HFFc6 (cell line): ENCODE results near the gene TRNAU1AP. TPM values are rescaled to one million over a fixed set of nuclear protein-coding genes. Genes with fewer than 3 reads are reported as not detected.
A peak's percentile ranks its signal among the peaks of the same experiment; 100 is the strongest.

Experiments used
- DNase-seq: peaks from one replicate; pipeline ENCODE4 v3.0.0-alpha.2; 2018
- H3K27ac Mint-ChIP-seq: 2 replicates; pipeline ENCODE4 v1.8.0; 2020; ENCODE audit warnings: mild to moderate bottlenecking, mixed read lengths
- H3K27me3 Mint-ChIP-seq: 2 replicates; pipeline ENCODE4 v1.8.0; 2021; ENCODE audit warnings: mild to moderate bottlenecking, moderate library complexity, mixed read lengths; ENCODE audit not compliant: insufficient read depth
- H3K36me3 Mint-ChIP-seq: 2 replicates; pipeline ENCODE4 v1.8.0; 2021; ENCODE audit warnings: low read depth, mixed read lengths
- H3K4me1 Mint-ChIP-seq: 2 replicates; pipeline ENCODE4 v1.8.0; 2020; ENCODE audit warnings: low read depth, mixed read lengths
- H3K4me3 Mint-ChIP-seq: 2 replicates; pipeline ENCODE4 v1.8.0; 2020; ENCODE audit warnings: mild to moderate bottlenecking, moderate library complexity, mixed read lengths
- H3K9me3 Mint-ChIP-seq: 2 replicates; pipeline ENCODE4 v1.8.0; 2020; ENCODE audit warnings: mild to moderate bottlenecking, mixed read lengths
- total RNA-seq, 6 experiments: library from RNA; stranded (reverse); fragmentation: NEBNext Ultra II Directional; extraction: Animal tissue kit (Norgen Biotek cat#: 25700); gene quantifications; 2 replicates in 1 of 6; 3 replicates in 5 of 6; pipeline ENCODE4 v1.2.3, GENCODE V29; 2021
- TF ChIP-seq, protein P1 (sequence below): fragments of 200-600 bp; sonication (generic); IDR thresholded peaks from 2 replicates; pipeline ENCODE4 v1.5.0; 2021; ENCODE audit warnings: antibody characterized with exemption, mild to moderate bottlenecking

TRNAU1AP gene
- total RNA-seq, 6 experiments from 2014 or later, result 20.9 to 33.0 (median 28.2) TPM

GRCh38 chr1:28526886-28527285 is 26.0 kb upstream of the TRNAU1AP start:
- Mint-ChIP-seq H3K4me1 (peaks cover 21% of the 10 kb centered on the region), H3K9me3 (no peaks in the 10 kb centered on the region), H3K27ac (peak overlapping the region; percentile 40; the same call in 1 of the 2 replicates), H3K27me3 (no peaks in the 10 kb centered on the region; the same call in 1 of the 2 replicates), H3K4me3 (no peak overlapping the region), H3K36me3 (peaks cover 12% of the 10 kb centered on the region)
- DNase-seq, result peak; percentile 11
- TF ChIP-seq, protein P1, sequence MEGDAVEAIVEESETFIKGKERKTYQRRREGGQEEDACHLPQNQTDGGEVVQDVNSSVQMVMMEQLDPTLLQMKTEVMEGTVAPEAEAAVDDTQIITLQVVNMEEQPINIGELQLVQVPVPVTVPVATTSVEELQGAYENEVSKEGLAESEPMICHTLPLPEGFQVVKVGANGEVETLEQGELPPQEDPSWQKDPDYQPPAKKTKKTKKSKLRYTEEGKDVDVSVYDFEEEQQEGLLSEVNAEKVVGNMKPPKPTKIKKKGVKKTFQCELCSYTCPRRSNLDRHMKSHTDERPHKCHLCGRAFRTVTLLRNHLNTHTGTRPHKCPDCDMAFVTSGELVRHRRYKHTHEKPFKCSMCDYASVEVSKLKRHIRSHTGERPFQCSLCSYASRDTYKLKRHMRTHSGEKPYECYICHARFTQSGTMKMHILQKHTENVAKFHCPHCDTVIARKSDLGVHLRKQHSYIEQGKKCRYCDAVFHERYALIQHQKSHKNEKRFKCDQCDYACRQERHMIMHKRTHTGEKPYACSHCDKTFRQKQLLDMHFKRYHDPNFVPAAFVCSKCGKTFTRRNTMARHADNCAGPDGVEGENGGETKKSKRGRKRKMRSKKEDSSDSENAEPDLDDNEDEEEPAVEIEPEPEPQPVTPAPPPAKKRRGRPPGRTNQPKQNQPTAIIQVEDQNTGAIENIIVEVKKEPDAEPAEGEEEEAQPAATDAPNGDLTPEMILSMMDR, result no peak

GRCh38 chr1:28530456-28530855 is 22.4 kb upstream of the TRNAU1AP start:
- H3K4me1 Mint-ChIP-seq, result peaks cover 18% of the 10 kb centered on the region
- TF ChIP-seq, protein P1, result no peak
- no peak for DNase-seq
- H3K36me3 Mint-ChIP-seq, result peaks cover 20% of the 10 kb centered on the region
- H3K9me3 Mint-ChIP-seq, result no peaks in the 10 kb centered on the region
- H3K27ac Mint-ChIP-seq, result no peak overlapping the region
- H3K4me3 Mint-ChIP-seq, result no peak overlapping the region
- H3K27me3 Mint-ChIP-seq, result no peaks in the 10 kb centered on the region

GRCh38 chr1:28534671-28535070 is 18.2 kb upstream of the TRNAU1AP start:
- no peak overlapping the region for H3K4me3 Mint-ChIP-seq
- no peak overlapping the region for H3K27ac Mint-ChIP-seq
- H3K36me3 Mint-ChIP-seq, result peaks cover 26% of the 10 kb centered on the region
- H3K4me1 Mint-ChIP-seq, result no peaks in the 10 kb centered on the region
- no peaks in the 10 kb centered on the region for H3K27me3 Mint-ChIP-seq
- TF ChIP-seq, protein P1, result no peak
- H3K9me3 Mint-ChIP-seq, result no peaks in the 10 kb centered on the region
- DNase-seq, result no peak

DNA sequence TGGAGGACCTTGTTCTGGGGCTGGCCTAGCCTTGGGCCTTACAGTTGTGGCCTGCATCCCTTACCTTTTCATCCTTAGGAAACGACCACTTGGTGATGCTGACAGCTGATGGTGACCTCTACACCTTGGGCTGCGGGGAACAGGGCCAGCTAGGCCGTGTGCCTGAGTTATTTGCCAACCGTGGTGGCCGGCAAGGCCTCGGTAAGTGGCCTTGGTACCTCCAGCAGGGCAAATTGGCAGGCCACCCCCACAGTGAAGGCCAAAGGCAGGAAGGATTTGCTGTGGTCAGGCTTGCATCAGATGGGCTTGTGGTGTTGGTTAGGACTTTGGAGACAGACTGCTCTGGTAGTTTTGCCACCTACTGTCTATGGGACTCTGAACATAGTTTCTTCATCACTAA is 17.7 kb upstream of the TRNAU1AP start:
- no peak overlapping the region for H3K4me3 Mint-ChIP-seq
- no peak overlapping the region for H3K27ac Mint-ChIP-seq

DNA sequence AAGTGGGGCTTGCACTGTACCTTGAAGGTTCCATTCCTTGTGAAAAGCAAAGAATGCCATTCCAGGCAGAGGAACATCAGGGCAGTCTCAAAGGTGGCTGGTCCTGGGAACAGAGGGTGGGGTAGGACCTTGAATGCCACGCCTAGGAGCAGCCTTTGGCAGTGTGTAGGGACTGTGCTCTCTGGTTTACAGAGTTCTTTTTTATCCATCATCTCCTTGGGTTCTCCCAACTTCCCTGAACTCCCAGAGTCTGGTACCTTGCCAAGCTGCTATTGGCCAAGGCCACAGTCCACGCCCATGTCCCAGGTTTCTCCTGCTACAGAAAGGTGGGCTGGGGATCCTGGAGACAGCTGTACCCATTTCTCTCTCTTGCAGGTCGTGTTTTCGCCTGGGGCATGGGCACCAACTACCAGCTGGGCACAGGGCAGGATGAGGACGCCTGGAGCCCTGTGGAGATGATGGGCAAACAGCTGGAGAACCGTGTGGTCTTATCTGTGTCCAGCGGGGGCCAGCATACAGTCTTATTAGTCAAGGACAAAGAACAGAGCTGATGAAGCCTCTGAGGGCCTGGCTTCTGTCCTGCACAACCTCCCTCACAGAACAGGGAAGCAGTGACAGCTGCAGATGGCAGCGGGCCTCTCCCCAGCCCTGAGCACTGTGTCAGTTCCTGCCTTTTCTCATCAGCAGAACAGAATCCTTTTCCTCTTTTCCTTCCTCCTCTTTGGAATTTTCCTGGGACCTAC is 15.3 kb upstream of the TRNAU1AP start:
- DNase-seq, result no peak
- peaks cover 11% of the 10 kb centered on the region for H3K36me3 Mint-ChIP-seq
- no peaks in the 10 kb centered on the region for H3K9me3 Mint-ChIP-seq
- H3K4me3 Mint-ChIP-seq, result no peak overlapping the region
- TF ChIP-seq, protein P1, result no peak
- no peaks in the 10 kb centered on the region; the same call in 1 of the 2 replicates for H3K27me3 Mint-ChIP-seq
- H3K27ac Mint-ChIP-seq, result no peak overlapping the region
- H3K4me1 Mint-ChIP-seq, result no peaks in the 10 kb centered on the region

More for the DNA sequence above, 17.7 kb upstream of the TRNAU1AP start:
- DNase-seq, result no peak
- Mint-ChIP-seq H3K4me1 (no peaks in the 10 kb centered on the region), H3K27me3 (no peaks in the 10 kb centered on the region), H3K9me3 (no peaks in the 10 kb centered on the region), H3K36me3 (peaks cover 26% of the 10 kb centered on the region)
- TF ChIP-seq, protein P1, result no peak
